WERI-Rb-1 (cell line): ENCODE measurements around the gene KIAA1671.
A peak's percentile ranks its signal among the peaks of the same experiment; 100 is the strongest.

Experiments used
- DNase-seq: peaks from one replicate; pipeline ENCODE4 v3.0.0-alpha.2; 2020
- H3K27ac ChIP-seq: fragments of 250-450 bp; sonication (Bioruptor Pico); 2 replicates; pipeline ENCODE4 v1.5.1; 2020; ENCODE audit warnings: mild to moderate bottlenecking, moderate library complexity
- H3K27me3 ChIP-seq: fragments of 250-450 bp; sonication (Bioruptor Pico); 2 replicates; pipeline ENCODE4 v1.5.1; 2021; ENCODE audit warnings: mild to moderate bottlenecking, low read depth, moderate library complexity; ENCODE audit not compliant: insufficient read depth, severe bottlenecking
- H3K36me3 ChIP-seq: fragments of 250-450 bp; sonication (Bioruptor Pico); 2 replicates; pipeline ENCODE4 v1.5.1; 2020; ENCODE audit warnings: mild to moderate bottlenecking, moderate library complexity
- H3K4me3 ChIP-seq: 2 replicates; pipeline ENCODE4 v1.5.1; 2011; ENCODE audit warnings: low read depth, mild to moderate bottlenecking, control low read depth, low read length
- H3K9me3 ChIP-seq: fragments of 250-450 bp; sonication (Bioruptor Pico); 2 replicates; pipeline ENCODE4 v1.5.1; 2021; ENCODE audit warnings: mild to moderate bottlenecking, moderate library complexity; ENCODE audit not compliant: severe bottlenecking
- CTCF ChIP-seq: IDR thresholded peaks from 2 replicates; pipeline ENCODE4 v1.5.1; 2011; ENCODE audit warnings: low read depth, mild to moderate bottlenecking, control low read depth, inconsistent platforms, low read length

Gene KIAA1671

GRCh38 chr22:25146307-25146706 lies 193.8 kb downstream of the KIAA1671 start:
- no peak for DNase-seq
- Histone ChIP-seq H3K36me3 (no peaks in the 10 kb centered on the region), H3K4me3 (no peak overlapping the region), H3K9me3 (no peaks in the 10 kb centered on the region), H3K27me3 (no peaks in the 10 kb centered on the region), H3K27ac (no peak overlapping the region)
- no peak for TF ChIP-seq CTCF

- no peaks in the 10 kb centered on the region for H3K27me3 ChIP-seq
- no peak for DNase-seq
- H3K27ac ChIP-seq, result no peak overlapping the region
- no peak for TF ChIP-seq CTCF
- H3K4me3 ChIP-seq, result no peak overlapping the region
- H3K36me3 ChIP-seq, result no peaks in the 10 kb centered on the region
- no peaks in the 10 kb centered on the region for H3K9me3 ChIP-seq
Measured at GRCh38 chr22:25146906-25147641, 194.6 kb downstream of the KIAA1671 start.

GRCh38 chr22:25147642-25147928 lies 195.1 kb downstream of the KIAA1671 start:
- Histone ChIP-seq H3K27me3 (no peaks in the 10 kb centered on the region), H3K4me3 (no peak overlapping the region), H3K27ac (no peak overlapping the region), H3K36me3 (no peaks in the 10 kb centered on the region), H3K9me3 (no peaks in the 10 kb centered on the region)
- DNase-seq, result no peak
- TF ChIP-seq CTCF, result no peak

GRCh38 chr22:25148149-25148691 lies 195.7 kb downstream of the KIAA1671 start:
- H3K4me3 ChIP-seq, result no peak overlapping the region
- DNase-seq, result no peak
- H3K27me3 ChIP-seq, result no peaks in the 10 kb centered on the region
- no peaks in the 10 kb centered on the region for H3K36me3 ChIP-seq
- H3K9me3 ChIP-seq, result no peaks in the 10 kb centered on the region
- no peak overlapping the region for H3K27ac ChIP-seq
- TF ChIP-seq CTCF, result no peak

GRCh38 chr22:25149014-25149413 lies 196.5 kb downstream of the KIAA1671 start:
- Histone ChIP-seq H3K27me3 (no peaks in the 10 kb centered on the region), H3K36me3 (no peaks in the 10 kb centered on the region), H3K27ac (no peak overlapping the region), H3K9me3 (no peaks in the 10 kb centered on the region), H3K4me3 (no peak overlapping the region)
- no peak for DNase-seq
- TF ChIP-seq CTCF, result no peak

GRCh38 chr22:25153961-25154666 lies 201.6 kb downstream of the KIAA1671 start:
- H3K27ac ChIP-seq, result peak overlapping the region; percentile 15

More at GRCh38 chr22:25153961-25154666, 201.6 kb downstream of the KIAA1671 start:
- H3K27me3 ChIP-seq, result no peaks in the 10 kb centered on the region
- H3K9me3 ChIP-seq, result no peaks in the 10 kb centered on the region
- TF ChIP-seq CTCF, result no peak
- DNase-seq, result peak; percentile 57
- no peak overlapping the region for H3K4me3 ChIP-seq
- no peaks in the 10 kb centered on the region for H3K36me3 ChIP-seq
